Fibroblast of lung (primary cell): ENCODE measurements around the gene IL13RA1. TPM values are rescaled to one million over a fixed set of nuclear protein-coding genes. Genes with fewer than 3 reads are reported as not detected.

Experiments
- DNase-seq, 2 donors: peaks; one replicate each; pipeline versions ENCODE4 v3.0.0 to v3.0.0-alpha.2; 2010; ENCODE audit warnings: low read depth in 2 of 2
- H2AFZ ChIP-seq: 2 replicates; pipeline ENCODE4 v1.5.1; 2012; ENCODE audit warnings: low read length, control low read depth, inconsistent platforms
- H3K27ac ChIP-seq: 2 replicates; pipeline ENCODE4 v1.5.1; 2011; ENCODE audit warnings: low read length, control low read depth; ENCODE audit not compliant: insufficient read depth
- H3K27me3 ChIP-seq: 2 replicates; pipeline ENCODE4 v1.5.1; 2011; ENCODE audit warnings: mild to moderate bottlenecking, low read length; ENCODE audit not compliant: control insufficient read depth, insufficient read depth
- H3K36me3 ChIP-seq: 2 replicates; pipeline ENCODE4 v1.5.1; 2011; ENCODE audit warnings: low read length; ENCODE audit not compliant: control insufficient read depth, insufficient read depth
- H3K4me1 ChIP-seq: 2 replicates; pipeline ENCODE4 v1.5.1; 2011; ENCODE audit warnings: low read length; ENCODE audit not compliant: control insufficient read depth, insufficient read depth; ENCODE audit errors: extremely low read depth
- H3K4me2 ChIP-seq: 2 replicates; pipeline ENCODE4 v1.5.1; 2011; ENCODE audit warnings: low read length, control low read depth; ENCODE audit not compliant: insufficient read depth; ENCODE audit errors: extremely low read depth
- H3K4me3 ChIP-seq, 4 experiments: fragments of 200-600 bp in 1 of 4; sonication (generic) in 1 of 4; replicated peaks in 1 of 4; 2 replicates each; pipeline ENCODE4 v1.5.1; 2011 to 2016; ENCODE audit warnings: low read length in 4 of 4, low read depth in 3 of 4, mild to moderate bottlenecking in 3 of 4, control low read depth in 2 of 4, inconsistent platforms in 1 of 4, mixed read lengths in 1 of 4; ENCODE audit not compliant: insufficient read depth in 1 of 4; ENCODE audit errors: control extremely low read depth in 1 of 4
- H3K79me2 ChIP-seq: 2 replicates; pipeline ENCODE4 v1.5.1; 2012; ENCODE audit warnings: mild to moderate bottlenecking, low read length, inconsistent platforms; ENCODE audit not compliant: control insufficient read depth, insufficient read depth
- H3K9ac ChIP-seq: 2 replicates; pipeline ENCODE4 v1.5.1; 2011; ENCODE audit warnings: mild to moderate bottlenecking, low read length, control low read depth; ENCODE audit not compliant: insufficient read depth
- H3K9me3 ChIP-seq: 2 replicates; pipeline ENCODE4 v1.5.1; 2012; ENCODE audit warnings: low read depth, low read length; ENCODE audit not compliant: control insufficient read depth, insufficient read depth
- H4K20me1 ChIP-seq: 2 replicates; pipeline ENCODE4 v1.5.1; 2011; ENCODE audit warnings: low read length; ENCODE audit not compliant: control insufficient read depth, insufficient read depth; ENCODE audit errors: extremely low read depth
- EZH2 ChIP-seq: IDR thresholded peaks from 2 replicates; pipeline ENCODE4 v1.5.1; 2012; ENCODE audit warnings: low read length, control low read depth, mild to moderate bottlenecking; ENCODE audit errors: missing control alignments
- polyA plus RNA-seq, 2 donors: library from polyadenylated mRNA; depleted of rRNA in 1 of 2; stranded (reverse) in 1 of 2; unstranded in 1 of 2; fragments of >200 nt; gene quantifications; 2 replicates each; pipeline ENCODE4 v1.2.1, GENCODE V29; 2011 to 2012; ENCODE audit warnings: missing spikeins in 1 of 2
- total RNA-seq: library from RNA; depleted of rRNA; stranded (reverse); fragments of >200 nt; gene quantifications from 2 replicates; pipeline ENCODE4 v1.2.1, GENCODE V29; 2014
- TF ChIP-seq, protein P1 (sequence below), 2 donors: IDR thresholded peaks in 1 of 2; conservative IDR thresholded peaks in 1 of 2; 1 replicate in 1 of 2; 2 replicates in 1 of 2; pipeline ENCODE4 v1.5.1; 2011 to 2012; ENCODE audit warnings: low read length in 2 of 2, control low read depth in 1 of 2, inconsistent platforms in 1 of 2, low read depth in 1 of 2, mild to moderate bottlenecking in 1 of 2

The IL13RA1 gene
- total and polyA plus RNA-seq, 2 donors (not counting 1 experiment from before 2014, with no cell fraction given) = 67.4 to 104 TPM

- no peaks in the 10 kb centered on the region for H3K27me3 ChIP-seq
- H3K4me1 ChIP-seq = no peaks in the 10 kb centered on the region
- no peak overlapping the region for H3K27ac ChIP-seq
- DNase-seq = no peak
- H3K79me2 ChIP-seq = no peaks in the 10 kb centered on the region
- no peaks in the 10 kb centered on the region for H4K20me1 ChIP-seq
- no peak overlapping the region for H3K4me3 ChIP-seq
- H3K36me3 ChIP-seq = no peaks in the 10 kb centered on the region
- no peak overlapping the region for H2AFZ ChIP-seq
- no peak for TF ChIP-seq EZH2
- TF ChIP-seq, protein P1, sequence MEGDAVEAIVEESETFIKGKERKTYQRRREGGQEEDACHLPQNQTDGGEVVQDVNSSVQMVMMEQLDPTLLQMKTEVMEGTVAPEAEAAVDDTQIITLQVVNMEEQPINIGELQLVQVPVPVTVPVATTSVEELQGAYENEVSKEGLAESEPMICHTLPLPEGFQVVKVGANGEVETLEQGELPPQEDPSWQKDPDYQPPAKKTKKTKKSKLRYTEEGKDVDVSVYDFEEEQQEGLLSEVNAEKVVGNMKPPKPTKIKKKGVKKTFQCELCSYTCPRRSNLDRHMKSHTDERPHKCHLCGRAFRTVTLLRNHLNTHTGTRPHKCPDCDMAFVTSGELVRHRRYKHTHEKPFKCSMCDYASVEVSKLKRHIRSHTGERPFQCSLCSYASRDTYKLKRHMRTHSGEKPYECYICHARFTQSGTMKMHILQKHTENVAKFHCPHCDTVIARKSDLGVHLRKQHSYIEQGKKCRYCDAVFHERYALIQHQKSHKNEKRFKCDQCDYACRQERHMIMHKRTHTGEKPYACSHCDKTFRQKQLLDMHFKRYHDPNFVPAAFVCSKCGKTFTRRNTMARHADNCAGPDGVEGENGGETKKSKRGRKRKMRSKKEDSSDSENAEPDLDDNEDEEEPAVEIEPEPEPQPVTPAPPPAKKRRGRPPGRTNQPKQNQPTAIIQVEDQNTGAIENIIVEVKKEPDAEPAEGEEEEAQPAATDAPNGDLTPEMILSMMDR (conservative IDR thresholded peaks at IDR 0.05 in 1 of 2, IDR thresholded peaks at IDR 0.05 in 1 of 2; ENCODE audit: low read depth in 1 of 2, low read length in 2 of 2) = no peak
- H3K4me2 ChIP-seq = no peak overlapping the region
- no peak overlapping the region for H3K9ac ChIP-seq
- H3K9me3 ChIP-seq = no peaks in the 10 kb centered on the region
Measured at GRCh38 chrX:118764122-118764521, 36.7 kb downstream of the IL13RA1 start.

- Histone ChIP-seq H4K20me1 (no peaks in the 10 kb centered on the region), H3K4me3 (no peak overlapping the region), H3K27ac (no peak overlapping the region)
Measured at GRCh38 chrX:118770133-118770760, 42.8 kb downstream of the IL13RA1 start.

GRCh38 chrX:118772051-118772450 is 44.6 kb downstream of the IL13RA1 start:
- no peaks in the 10 kb centered on the region for H3K4me1 ChIP-seq
- no peaks in the 10 kb centered on the region for H3K36me3 ChIP-seq
- H3K9ac ChIP-seq = no peak overlapping the region
- no peak overlapping the region for H3K4me3 ChIP-seq
- no peak overlapping the region for H3K27ac ChIP-seq
- H3K4me2 ChIP-seq = no peak overlapping the region
- H3K79me2 ChIP-seq = no peaks in the 10 kb centered on the region
- DNase-seq = no peak
- H3K9me3 ChIP-seq = no peaks in the 10 kb centered on the region
- no peaks in the 10 kb centered on the region for H4K20me1 ChIP-seq
- H3K27me3 ChIP-seq = no peaks in the 10 kb centered on the region
- H2AFZ ChIP-seq = no peak overlapping the region
- TF ChIP-seq, protein P1 (conservative IDR thresholded peaks at IDR 0.05 in 1 of 2, IDR thresholded peaks at IDR 0.05 in 1 of 2; ENCODE audit: low read depth in 1 of 2, low read length in 2 of 2) = no peak
- no peak for TF ChIP-seq EZH2

More at GRCh38 chrX:118770133-118770760, 42.8 kb downstream of the IL13RA1 start:
- no peaks in the 10 kb centered on the region for H3K79me2 ChIP-seq
- no peaks in the 10 kb centered on the region for H3K9me3 ChIP-seq
- no peak overlapping the region for H3K9ac ChIP-seq
- H3K4me1 ChIP-seq = no peaks in the 10 kb centered on the region
- no peak for DNase-seq
- H3K27me3 ChIP-seq = no peaks in the 10 kb centered on the region
- TF ChIP-seq EZH2 = no peak
- TF ChIP-seq, protein P1 (conservative IDR thresholded peaks at IDR 0.05 in 1 of 2, IDR thresholded peaks at IDR 0.05 in 1 of 2; ENCODE audit: low read depth in 1 of 2, low read length in 2 of 2) = no peak
- no peak overlapping the region for H2AFZ ChIP-seq
- H3K36me3 ChIP-seq = no peaks in the 10 kb centered on the region
- H3K4me2 ChIP-seq = no peak overlapping the region
